Upper lobe of left lung (tissue), 4 donors: ENCODE measurements around the gene RNF125.

ENCODE experiments used
- CTCF ChIP-seq, 6 experiments: fragments of 450-650 bp in 4 of 6; fragments of 200-600 bp in 2 of 6; sonication (generic) in 2 of 6; IDR thresholded peaks; one replicate each; pipeline ENCODE4 v1.5.1; 2016 to 2019; ENCODE audit warnings: antibody characterized with exemption in 6 of 6
- EP300 ChIP-seq, 4 donors: sonication (generic); formaldehyde crosslinking; IDR thresholded peaks; one replicate each; pipeline ENCODE4 v1.5.1; 2017; ENCODE audit warnings: antibody characterized with exemption in 4 of 4, control low read depth in 2 of 4
- POLR2A ChIP-seq, 4 donors: fragments of 450-650 bp; IDR thresholded peaks; one replicate each; pipeline ENCODE4 v1.5.1; 2016 to 2017; ENCODE audit warnings: antibody characterized with exemption in 4 of 4, mild to moderate bottlenecking in 2 of 4
- POLR2AphosphoS5 ChIP-seq, 2 donors: sonication (generic); formaldehyde crosslinking; IDR thresholded peaks; one replicate each; pipeline ENCODE4 v1.5.1; 2017; ENCODE audit warnings: antibody characterized with exemption in 2 of 2

DNA sequence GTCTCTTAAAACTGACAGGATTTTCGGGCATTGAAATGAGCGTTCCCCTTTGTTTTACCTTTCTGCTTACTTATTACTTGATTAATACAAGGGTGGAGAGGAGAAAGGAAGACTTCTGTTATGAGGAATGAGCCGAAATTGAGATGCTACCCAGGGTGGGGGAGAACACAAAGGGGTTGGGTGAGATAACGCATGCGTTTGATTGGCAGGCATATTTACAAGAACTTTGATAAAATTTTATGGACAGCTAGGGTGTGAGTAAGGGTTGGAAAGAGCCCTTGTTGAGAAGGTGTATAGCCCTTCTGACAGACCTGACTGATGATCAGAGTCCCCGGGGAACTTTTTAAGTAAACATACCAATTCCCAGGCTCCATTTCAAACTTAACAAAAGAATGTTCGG is 74.9 kb downstream of the RNF125 start:
- no peak for TF ChIP-seq CTCF (IDR thresholded peaks at IDR 0.05)
- TF ChIP-seq POLR2A (IDR thresholded peaks at IDR 0.05), result no peak
- no peak for TF ChIP-seq EP300 (IDR thresholded peaks at IDR 0.05)
- TF ChIP-seq POLR2AphosphoS5 (IDR thresholded peaks at IDR 0.05), result no peak
